OCI-LY1 (cell line): ENCODE measurements around the gene LPCAT3.

Source experiments
- EZH2 ChIP-seq: fragments of 200-600 bp; sonication (generic), shearing (Covaris generic); IDR thresholded peaks from 2 replicates; pipeline ENCODE4 v1.8.0; 2017; ENCODE audit warnings: borderline replicate concordance, mixed run types, mild to moderate bottlenecking, antibody characterized with exemption, low read length, moderate library complexity, mixed read lengths
- TF ChIP-seq, protein P1 (sequence below): fragments of 200-600 bp; sonication (generic), shearing (Covaris generic); IDR thresholded peaks from 2 replicates; pipeline ENCODE4 v1.5.1; 2017; ENCODE audit warnings: mild to moderate bottlenecking, antibody characterized with exemption, low read length, moderate library complexity, mixed read lengths

- TF ChIP-seq, protein P1, sequence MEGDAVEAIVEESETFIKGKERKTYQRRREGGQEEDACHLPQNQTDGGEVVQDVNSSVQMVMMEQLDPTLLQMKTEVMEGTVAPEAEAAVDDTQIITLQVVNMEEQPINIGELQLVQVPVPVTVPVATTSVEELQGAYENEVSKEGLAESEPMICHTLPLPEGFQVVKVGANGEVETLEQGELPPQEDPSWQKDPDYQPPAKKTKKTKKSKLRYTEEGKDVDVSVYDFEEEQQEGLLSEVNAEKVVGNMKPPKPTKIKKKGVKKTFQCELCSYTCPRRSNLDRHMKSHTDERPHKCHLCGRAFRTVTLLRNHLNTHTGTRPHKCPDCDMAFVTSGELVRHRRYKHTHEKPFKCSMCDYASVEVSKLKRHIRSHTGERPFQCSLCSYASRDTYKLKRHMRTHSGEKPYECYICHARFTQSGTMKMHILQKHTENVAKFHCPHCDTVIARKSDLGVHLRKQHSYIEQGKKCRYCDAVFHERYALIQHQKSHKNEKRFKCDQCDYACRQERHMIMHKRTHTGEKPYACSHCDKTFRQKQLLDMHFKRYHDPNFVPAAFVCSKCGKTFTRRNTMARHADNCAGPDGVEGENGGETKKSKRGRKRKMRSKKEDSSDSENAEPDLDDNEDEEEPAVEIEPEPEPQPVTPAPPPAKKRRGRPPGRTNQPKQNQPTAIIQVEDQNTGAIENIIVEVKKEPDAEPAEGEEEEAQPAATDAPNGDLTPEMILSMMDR = no peak
- no peak for TF ChIP-seq EZH2
Measured at GRCh38 chr12:7001921-7002591, 16.2 kb downstream of the LPCAT3 start.
